HepG2 (cell line): ENCODE results near the gene PCBP1. TPM values are rescaled to one million over a fixed set of nuclear protein-coding genes. Genes with fewer than 3 reads are reported as not detected.

Experiments
- ADNP ChIP-seq: sonication (generic); formaldehyde crosslinking; IDR thresholded peaks from 2 replicates; pipeline ENCODE4 v1.4.0; 2020; ENCODE audit warnings: missing genetic modification reagents
- GABPB1 ChIP-seq: IDR thresholded peaks from 2 replicates; pipeline ENCODE4 v1.6.1; 2016; ENCODE audit warnings: mild to moderate bottlenecking, missing genetic modification reagents, moderate library complexity, missing compliant biosample characterization
- NONO ChIP-seq, 2 experiments: fragments of 450-650 bp in 1 of 2; sonication (generic) in 1 of 2; formaldehyde crosslinking in 1 of 2; IDR thresholded peaks in 1 of 2; conservative IDR thresholded peaks in 1 of 2; 2 replicates each; pipeline versions ENCODE4 v1.6.1 to v1.8.0; 2017 to 2022; ENCODE audit warnings: mild to moderate bottlenecking in 1 of 2, missing genetic modification reagents in 1 of 2, moderate library complexity in 1 of 2
- PRMT3 ChIP-seq: sonication (generic); formaldehyde crosslinking; IDR thresholded peaks from 2 replicates; pipeline ENCODE4 v1.8.1; 2022; ENCODE audit warnings: low read depth, mild to moderate bottlenecking, moderate library complexity, missing genetic modification reagents, borderline replicate concordance
- PTBP1 ChIP-seq: fragments of 200-400 bp; formaldehyde crosslinking; IDR thresholded peaks from 2 replicates; pipeline ENCODE4 v1.6.1; 2018; ENCODE audit warnings: low read length, low read depth; ENCODE audit not compliant: poor library complexity, severe bottlenecking
- SPEN ChIP-seq: sonication (generic); formaldehyde crosslinking; IDR thresholded peaks from 2 replicates; pipeline ENCODE4 v1.5.1; 2020; ENCODE audit warnings: low read depth, mild to moderate bottlenecking, missing genetic modification reagents
- ZNF101 ChIP-seq: sonication (generic); formaldehyde crosslinking; IDR thresholded peaks from 2 replicates; pipeline ENCODE4 v1.4.0; 2020; ENCODE audit warnings: mild to moderate bottlenecking, low read depth, missing genetic modification reagents, borderline replicate concordance
- ZNF20 ChIP-seq: sonication (generic); formaldehyde crosslinking; IDR thresholded peaks from 2 replicates; pipeline ENCODE4 v1.4.0; 2020; ENCODE audit warnings: mild to moderate bottlenecking, moderate library complexity, missing genetic modification reagents
- ZNF446 ChIP-seq: sonication (generic); formaldehyde crosslinking; IDR thresholded peaks from 2 replicates; pipeline ENCODE4 v1.5.0; 2020; ENCODE audit warnings: mild to moderate bottlenecking, missing genetic modification reagents
- ZNF670 ChIP-seq: sonication (generic); formaldehyde crosslinking; IDR thresholded peaks from 2 replicates; pipeline ENCODE4 v1.8.0; 2022; ENCODE audit warnings: mild to moderate bottlenecking, missing genetic modification reagents, borderline replicate concordance
- polyA plus RNA-seq, 8 experiments: library from polyadenylated mRNA; depleted of rRNA in 3 of 8; stranded (reverse) in 7 of 8; unstranded in 1 of 8; fragments of >200 nt; fragmentation: Illumina TruSeq in 4 of 8; extraction: Trizol in 4 of 8; gene quantifications; 2 replicates each; pipeline versions ENCODE4 v1.2.1 to v1.2.3, GENCODE V29; 2011 to 2016; ENCODE audit warnings: low read depth in 4 of 8, missing spikeins in 1 of 8, mixed read lengths in 1 of 8; ENCODE audit not compliant: insufficient read depth in 1 of 8
- total RNA-seq, 5 experiments: library from RNA; depleted of rRNA; stranded (reverse); fragments of >200 nt; fragmentation: Illumina TruSeq; extraction: Trizol; gene quantifications; 2 replicates each; pipeline ENCODE4 v1.2.3, GENCODE V29; 2016; ENCODE audit warnings: low read depth in 1 of 5
- TF ChIP-seq, protein P1 (sequence below): sonication (generic); formaldehyde crosslinking; IDR thresholded peaks from 2 replicates; pipeline ENCODE4 v1.4.0; 2020; ENCODE audit warnings: missing genetic modification reagents
- TF ChIP-seq, protein P2 (sequence below): sonication (generic); formaldehyde crosslinking; IDR thresholded peaks from 2 replicates; pipeline ENCODE4 v1.8.0; 2022; ENCODE audit warnings: mild to moderate bottlenecking, missing genetic modification reagents, moderate library complexity
- TF ChIP-seq, protein P3 (sequence below): sonication (generic); formaldehyde crosslinking; conservative IDR thresholded peaks from 2 replicates; pipeline ENCODE4 v1.4.0; 2020; ENCODE audit warnings: missing genetic modification reagents
- TF ChIP-seq, protein P4 (sequence below): sonication (generic); formaldehyde crosslinking; IDR thresholded peaks from 2 replicates; pipeline ENCODE4 v1.4.0; 2020; ENCODE audit warnings: missing genetic modification reagents; ENCODE audit errors: not compliant biosample characterization
- TF ChIP-seq, protein P5 (sequence below): IDR thresholded peaks from 2 replicates; pipeline ENCODE4 v1.6.1; 2016; ENCODE audit warnings: missing genetic modification reagents, missing compliant biosample characterization

Gene PCBP1
- total and polyA plus RNA-seq, 2 of the 13 experiments (the other 11 are each of a cell fraction or from before 2014, with no cell fraction given), result 32.0 to 137 TPM

DNA sequence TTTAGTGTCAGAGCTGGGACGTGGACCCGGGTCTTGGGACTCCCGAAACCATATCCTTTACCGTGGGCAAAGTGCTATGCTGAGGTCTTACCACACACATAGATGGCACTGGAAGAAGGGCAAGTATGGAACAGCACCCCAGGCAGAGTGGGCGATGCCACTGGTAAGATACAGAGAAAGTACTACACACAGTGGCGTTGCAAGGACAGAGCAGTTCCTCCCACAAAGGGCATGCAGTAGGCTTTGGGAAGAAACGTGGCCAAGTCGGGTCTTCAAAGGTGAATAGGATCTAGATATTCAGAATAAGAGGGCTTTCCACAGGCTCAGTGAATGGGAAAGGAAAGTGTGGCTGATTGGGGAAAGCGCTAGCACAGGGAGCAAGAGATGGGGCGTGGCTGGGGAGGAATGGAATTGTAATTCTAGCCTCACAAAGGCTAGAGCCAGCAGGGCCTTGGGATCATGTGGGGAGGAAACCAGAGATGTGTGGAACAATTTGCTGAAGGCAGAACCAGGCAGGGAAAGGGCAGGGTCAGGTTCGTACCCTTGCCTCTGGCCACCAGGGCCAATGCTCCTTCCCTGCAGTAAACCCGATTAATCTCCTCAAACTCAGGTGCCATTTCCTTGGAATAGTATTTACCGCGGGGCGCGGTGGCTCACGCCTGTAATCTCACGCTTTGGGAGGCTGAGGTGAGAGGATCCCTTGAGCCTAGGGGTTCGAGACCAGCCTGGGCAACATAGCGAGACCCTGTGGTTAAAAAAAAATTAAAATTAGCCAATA, 36.0 kb downstream of the PCBP1 start (continued):
- TF ChIP-seq, protein P1, sequence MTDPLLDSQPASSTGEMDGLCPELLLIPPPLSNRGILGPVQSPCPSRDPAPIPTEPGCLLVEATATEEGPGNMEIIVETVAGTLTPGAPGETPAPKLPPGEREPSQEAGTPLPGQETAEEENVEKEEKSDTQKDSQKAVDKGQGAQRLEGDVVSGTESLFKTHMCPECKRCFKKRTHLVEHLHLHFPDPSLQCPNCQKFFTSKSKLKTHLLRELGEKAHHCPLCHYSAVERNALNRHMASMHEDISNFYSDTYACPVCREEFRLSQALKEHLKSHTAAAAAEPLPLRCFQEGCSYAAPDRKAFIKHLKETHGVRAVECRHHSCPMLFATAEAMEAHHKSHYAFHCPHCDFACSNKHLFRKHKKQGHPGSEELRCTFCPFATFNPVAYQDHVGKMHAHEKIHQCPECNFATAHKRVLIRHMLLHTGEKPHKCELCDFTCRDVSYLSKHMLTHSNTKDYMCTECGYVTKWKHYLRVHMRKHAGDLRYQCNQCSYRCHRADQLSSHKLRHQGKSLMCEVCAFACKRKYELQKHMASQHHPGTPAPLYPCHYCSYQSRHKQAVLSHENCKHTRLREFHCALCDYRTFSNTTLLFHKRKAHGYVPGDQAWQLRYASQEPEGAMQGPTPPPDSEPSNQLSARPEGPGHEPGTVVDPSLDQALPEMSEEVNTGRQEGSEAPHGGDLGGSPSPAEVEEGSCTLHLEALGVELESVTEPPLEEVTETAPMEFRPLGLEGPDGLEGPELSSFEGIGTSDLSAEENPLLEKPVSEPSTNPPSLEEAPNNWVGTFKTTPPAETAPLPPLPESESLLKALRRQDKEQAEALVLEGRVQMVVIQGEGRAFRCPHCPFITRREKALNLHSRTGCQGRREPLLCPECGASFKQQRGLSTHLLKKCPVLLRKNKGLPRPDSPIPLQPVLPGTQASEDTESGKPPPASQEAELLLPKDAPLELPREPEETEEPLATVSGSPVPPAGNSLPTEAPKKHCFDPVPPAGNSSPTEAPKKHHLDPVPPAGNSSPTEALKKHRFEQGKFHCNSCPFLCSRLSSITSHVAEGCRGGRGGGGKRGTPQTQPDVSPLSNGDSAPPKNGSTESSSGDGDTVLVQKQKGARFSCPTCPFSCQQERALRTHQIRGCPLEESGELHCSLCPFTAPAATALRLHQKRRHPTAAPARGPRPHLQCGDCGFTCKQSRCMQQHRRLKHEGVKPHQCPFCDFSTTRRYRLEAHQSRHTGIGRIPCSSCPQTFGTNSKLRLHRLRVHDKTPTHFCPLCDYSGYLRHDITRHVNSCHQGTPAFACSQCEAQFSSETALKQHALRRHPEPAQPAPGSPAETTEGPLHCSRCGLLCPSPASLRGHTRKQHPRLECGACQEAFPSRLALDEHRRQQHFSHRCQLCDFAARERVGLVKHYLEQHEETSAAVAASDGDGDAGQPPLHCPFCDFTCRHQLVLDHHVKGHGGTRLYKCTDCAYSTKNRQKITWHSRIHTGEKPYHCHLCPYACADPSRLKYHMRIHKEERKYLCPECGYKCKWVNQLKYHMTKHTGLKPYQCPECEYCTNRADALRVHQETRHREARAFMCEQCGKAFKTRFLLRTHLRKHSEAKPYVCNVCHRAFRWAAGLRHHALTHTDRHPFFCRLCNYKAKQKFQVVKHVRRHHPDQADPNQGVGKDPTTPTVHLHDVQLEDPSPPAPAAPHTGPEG (CRISPR knock-in tag), result no peak
- TF ChIP-seq SPEN (CRISPR knock-in tag) (no peak), NONO (IDR thresholded peaks at IDR 0.05) (no peak), NONO (CRISPR knock-in tag; conservative IDR thresholded peaks at IDR 0.05) (no peak), PTBP1 (no peak), ADNP (no peak), GABPB1 (no peak), PRMT3 (no peak), ZNF101 (CRISPR knock-in tag) (no peak), ZNF446 (no peak), ZNF20 (CRISPR knock-in tag) (no peak), ZNF670 (no peak)
- TF ChIP-seq, protein P2, sequence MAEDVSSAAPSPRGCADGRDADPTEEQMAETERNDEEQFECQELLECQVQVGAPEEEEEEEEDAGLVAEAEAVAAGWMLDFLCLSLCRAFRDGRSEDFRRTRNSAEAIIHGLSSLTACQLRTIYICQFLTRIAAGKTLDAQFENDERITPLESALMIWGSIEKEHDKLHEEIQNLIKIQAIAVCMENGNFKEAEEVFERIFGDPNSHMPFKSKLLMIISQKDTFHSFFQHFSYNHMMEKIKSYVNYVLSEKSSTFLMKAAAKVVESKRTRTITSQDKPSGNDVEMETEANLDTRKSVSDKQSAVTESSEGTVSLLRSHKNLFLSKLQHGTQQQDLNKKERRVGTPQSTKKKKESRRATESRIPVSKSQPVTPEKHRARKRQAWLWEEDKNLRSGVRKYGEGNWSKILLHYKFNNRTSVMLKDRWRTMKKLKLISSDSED (CRISPR knock-in tag), result no peak
- TF ChIP-seq, protein P3, sequence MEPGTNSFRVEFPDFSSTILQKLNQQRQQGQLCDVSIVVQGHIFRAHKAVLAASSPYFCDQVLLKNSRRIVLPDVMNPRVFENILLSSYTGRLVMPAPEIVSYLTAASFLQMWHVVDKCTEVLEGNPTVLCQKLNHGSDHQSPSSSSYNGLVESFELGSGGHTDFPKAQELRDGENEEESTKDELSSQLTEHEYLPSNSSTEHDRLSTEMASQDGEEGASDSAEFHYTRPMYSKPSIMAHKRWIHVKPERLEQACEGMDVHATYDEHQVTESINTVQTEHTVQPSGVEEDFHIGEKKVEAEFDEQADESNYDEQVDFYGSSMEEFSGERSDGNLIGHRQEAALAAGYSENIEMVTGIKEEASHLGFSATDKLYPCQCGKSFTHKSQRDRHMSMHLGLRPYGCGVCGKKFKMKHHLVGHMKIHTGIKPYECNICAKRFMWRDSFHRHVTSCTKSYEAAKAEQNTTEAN (CRISPR knock-in tag), result no peak
- TF ChIP-seq, protein P4, sequence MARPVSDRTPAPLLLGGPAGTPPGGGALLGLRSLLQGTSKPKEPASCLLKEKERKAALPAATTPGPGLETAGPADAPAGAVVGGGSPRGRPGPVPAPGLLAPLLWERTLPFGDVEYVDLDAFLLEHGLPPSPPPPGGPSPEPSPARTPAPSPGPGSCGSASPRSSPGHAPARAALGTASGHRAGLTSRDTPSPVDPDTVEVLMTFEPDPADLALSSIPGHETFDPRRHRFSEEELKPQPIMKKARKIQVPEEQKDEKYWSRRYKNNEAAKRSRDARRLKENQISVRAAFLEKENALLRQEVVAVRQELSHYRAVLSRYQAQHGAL (CRISPR knock-in tag), result no peak
- TF ChIP-seq, protein P5, sequence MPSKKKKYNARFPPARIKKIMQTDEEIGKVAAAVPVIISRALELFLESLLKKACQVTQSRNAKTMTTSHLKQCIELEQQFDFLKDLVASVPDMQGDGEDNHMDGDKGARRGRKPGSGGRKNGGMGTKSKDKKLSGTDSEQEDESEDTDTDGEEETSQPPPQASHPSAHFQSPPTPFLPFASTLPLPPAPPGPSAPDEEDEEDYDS (CRISPR knock-in tag), result no peak
- TF ChIP-seq, all 625 proteins: peak for 0
